ENCODE measurements around the gene ATRNL1. TPM values are rescaled to one million over a fixed set of nuclear protein-coding genes. Genes with fewer than 3 reads are reported as not detected.

ATRNL1 gene
- total RNA-seq, 2 donors from 2014 or later, result 5.1 to 22.9 TPM

DNA sequence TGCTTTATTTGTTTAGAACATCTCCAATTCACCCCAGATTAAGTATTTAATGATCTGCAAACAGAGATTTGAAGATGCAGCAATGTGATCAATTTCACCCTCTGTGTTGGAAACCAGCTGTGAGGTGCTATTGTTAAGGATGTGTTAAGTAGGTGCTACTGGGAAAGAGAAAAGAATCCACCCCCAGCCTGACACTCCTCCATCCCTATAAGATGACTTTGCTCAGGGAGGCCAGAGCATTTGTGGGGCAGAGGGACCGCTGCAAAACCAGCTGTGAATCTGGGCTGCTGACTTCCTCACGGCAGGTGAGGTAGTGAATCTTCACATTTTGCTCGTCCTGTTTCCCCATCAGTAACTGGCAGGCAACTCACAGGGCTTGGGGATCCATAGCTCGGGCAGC, 882.3 kb downstream of the ATRNL1 start:
- intact Hi-C loops (cut with DNase I), result no loop called here
- no peaks in the 10 kb centered on the region for H3K4me1 ChIP-seq (replicated peaks)
- H3K36me3 ChIP-seq, result no peaks in the 10 kb centered on the region
- no peak overlapping the region for H3K4me3 ChIP-seq
- no peak overlapping the region for H3K27ac ChIP-seq
- DNase-seq (ENCODE audit: low spot score), result no peak
- no peaks in the 10 kb centered on the region for H3K27me3 ChIP-seq (replicated peaks; ENCODE audit: insufficient read depth)
- WGBS, result 79% methylated on average over 4 of the region's 4 CpGs
- no peak for TF ChIP-seq CTCF (IDR thresholded peaks at IDR 0.05)
- no peak for TF ChIP-seq POLR2A (IDR thresholded peaks at IDR 0.05)
- TF ChIP-seq POLR2AphosphoS5 (IDR thresholded peaks at IDR 0.05), result no peak
- H3K9me3 ChIP-seq, result no peaks in the 10 kb centered on the region

DNA sequence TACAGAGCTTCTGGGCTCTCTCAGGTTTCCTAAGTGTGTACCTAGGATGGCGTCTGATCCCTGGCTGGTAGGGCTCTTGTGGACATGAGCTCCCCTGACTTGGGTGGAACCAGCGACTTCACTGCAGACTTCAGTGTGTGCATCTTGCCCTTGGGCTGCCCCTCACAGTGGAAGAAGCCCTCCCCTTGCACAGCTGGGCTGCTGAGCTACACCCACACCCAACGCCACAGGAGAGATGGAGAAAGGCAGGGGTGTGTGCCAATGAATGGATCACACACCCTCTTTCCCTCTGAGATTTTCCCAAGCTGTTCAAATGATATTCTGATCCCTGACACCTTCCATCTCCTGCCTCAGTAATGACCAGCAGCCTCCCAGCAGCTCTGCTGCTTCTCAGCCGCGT, 883.2 kb downstream of the ATRNL1 start:
- DNase-seq (ENCODE audit: low spot score), result no peak
- Histone ChIP-seq H3K4me3 (no peak overlapping the region), H3K9me3 (no peaks in the 10 kb centered on the region), H3K27me3 (replicated peaks; ENCODE audit: insufficient read depth) (no peaks in the 10 kb centered on the region), H3K36me3 (no peaks in the 10 kb centered on the region), H3K27ac (no peak overlapping the region), H3K4me1 (replicated peaks) (no peaks in the 10 kb centered on the region)
- intact Hi-C loops (cut with DNase I), result no loop called here
- TF ChIP-seq POLR2AphosphoS5 (IDR thresholded peaks at IDR 0.05) (no peak), CTCF (IDR thresholded peaks at IDR 0.05) (no peak), POLR2A (IDR thresholded peaks at IDR 0.05) (no peak)
- WGBS, result 89% methylated on average over 5 of the region's 5 CpGs

DNA sequence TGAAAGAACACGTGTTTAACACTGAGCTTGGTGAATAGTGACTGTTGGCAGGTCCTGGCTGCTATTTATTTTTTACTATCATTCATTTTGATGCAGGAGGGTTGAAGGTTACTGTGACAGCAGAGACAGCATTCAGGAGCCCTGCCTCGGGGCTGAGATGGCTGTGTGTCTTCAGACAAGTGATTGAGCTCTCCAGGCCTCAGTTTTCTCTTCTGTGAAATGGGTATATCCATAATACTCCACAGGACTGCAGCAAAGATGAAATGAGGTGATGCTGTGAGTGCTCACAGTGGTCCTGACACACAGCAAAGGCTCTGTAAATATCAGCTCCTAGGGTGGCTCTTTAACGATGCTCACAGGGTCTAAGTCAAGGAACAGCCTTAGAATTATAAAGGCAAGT, 884.7 kb downstream of the ATRNL1 start:
- 74% methylated on average over 3 of the region's 3 CpGs for WGBS
- Histone ChIP-seq H3K4me3 (no peak overlapping the region), H3K36me3 (no peaks in the 10 kb centered on the region), H3K4me1 (replicated peaks) (no peaks in the 10 kb centered on the region), H3K27me3 (replicated peaks; ENCODE audit: insufficient read depth) (no peaks in the 10 kb centered on the region), H3K9me3 (no peaks in the 10 kb centered on the region), H3K27ac (no peak overlapping the region)
- TF ChIP-seq CTCF (IDR thresholded peaks at IDR 0.05) (no peak), POLR2AphosphoS5 (IDR thresholded peaks at IDR 0.05) (no peak), POLR2A (IDR thresholded peaks at IDR 0.05) (no peak)
- intact Hi-C loops (cut with DNase I), result no loop called here
- no peak for DNase-seq (ENCODE audit: low spot score)

- no peak for DNase-seq (ENCODE audit: low spot score)
- Histone ChIP-seq H3K27me3 (replicated peaks; ENCODE audit: insufficient read depth) (no peaks in the 10 kb centered on the region), H3K36me3 (no peaks in the 10 kb centered on the region), H3K4me3 (no peak overlapping the region), H3K4me1 (replicated peaks) (no peaks in the 10 kb centered on the region), H3K27ac (no peak overlapping the region), H3K9me3 (no peaks in the 10 kb centered on the region)
- WGBS, result 81% methylated on average over 1 of the region's 1 CpG
- intact Hi-C loops (cut with DNase I), result no loop called here
- TF ChIP-seq POLR2AphosphoS5 (IDR thresholded peaks at IDR 0.05), result no peak
- TF ChIP-seq CTCF (IDR thresholded peaks at IDR 0.05), result no peak
- TF ChIP-seq POLR2A (IDR thresholded peaks at IDR 0.05), result no peak
These were observed 886.4 kb downstream of the ATRNL1 start for GRCh38 chr10:115979576-115979975.

GRCh38 chr10:115980470-115980869, 887.3 kb downstream of the ATRNL1 start:
- no peak overlapping the region for H3K27ac ChIP-seq

More at GRCh38 chr10:115980470-115980869, 887.3 kb downstream of the ATRNL1 start:
- intact Hi-C loops (cut with DNase I), result no loop called here
- no peaks in the 10 kb centered on the region for H3K27me3 ChIP-seq (replicated peaks; ENCODE audit: insufficient read depth)
- whole genome bisulfite sequencing, result 87% methylated on average over 2 of the region's 2 CpGs
- H3K4me1 ChIP-seq (replicated peaks), result no peaks in the 10 kb centered on the region
- no peaks in the 10 kb centered on the region for H3K9me3 ChIP-seq
- no peak for DNase-seq (ENCODE audit: low spot score)
- H3K36me3 ChIP-seq, result no peaks in the 10 kb centered on the region
- TF ChIP-seq POLR2A (IDR thresholded peaks at IDR 0.05) (no peak), POLR2AphosphoS5 (IDR thresholded peaks at IDR 0.05) (no peak), CTCF (IDR thresholded peaks at IDR 0.05) (no peak)
- H3K4me3 ChIP-seq, result no peak overlapping the region

All from prostate gland (tissue), 2 donors.